KMS-11 (cell line): ENCODE measurements around the gene HLA-DRA.
"Not testable (repeated sequence)": the region's sequence is repeated elsewhere in the genome, so short reads cannot be mapped to it uniquely, and the experiment has no call there.

Experiments used
- H2AFZ ChIP-seq: fragments of 200-600 bp; sonication (generic); 2 replicates; pipeline ENCODE4 v1.6.1; 2016; ENCODE audit warnings: antibody characterized with exemption, mixed run types, low read depth
- H3K27ac ChIP-seq: fragments of 200-600 bp; sonication (generic); 2 replicates; pipeline ENCODE4 v1.6.1; 2016; ENCODE audit warnings: mild to moderate bottlenecking, mixed run types
- H3K27me3 ChIP-seq: fragments of 200-600 bp; sonication (generic); 2 replicates; pipeline ENCODE4 v1.6.1; 2017; ENCODE audit warnings: mild to moderate bottlenecking, low read depth, mixed run types, moderate library complexity; ENCODE audit not compliant: insufficient read depth
- H3K36me3 ChIP-seq: fragments of 200-600 bp; sonication (generic); 2 replicates; pipeline ENCODE4 v1.6.1; 2017; ENCODE audit warnings: mild to moderate bottlenecking, mixed run types; ENCODE audit not compliant: insufficient read depth
- H3K4me1 ChIP-seq: fragments of 200-600 bp; sonication (generic); 2 replicates; pipeline ENCODE4 v1.6.1; 2016; ENCODE audit warnings: mild to moderate bottlenecking, low read depth, mixed run types; ENCODE audit not compliant: poor library complexity, severe bottlenecking
- H3K4me2 ChIP-seq: fragments of 200-600 bp; sonication (generic); 2 replicates; pipeline ENCODE4 v1.7.0; 2016; ENCODE audit warnings: mild to moderate bottlenecking, mixed run types
- H3K4me3 ChIP-seq: fragments of 200-600 bp; sonication (generic); IDR thresholded peaks from 2 replicates; pipeline ENCODE4 v1.6.1; 2017; ENCODE audit warnings: low read depth, low read length, mixed read lengths; ENCODE audit not compliant: insufficient read depth
- H3K79me2 ChIP-seq: fragments of 200-600 bp; sonication (generic); 2 replicates; pipeline ENCODE4 v1.6.1; 2016; ENCODE audit warnings: low read depth, mixed run types; ENCODE audit not compliant: insufficient read depth
- H3K9ac ChIP-seq: fragments of 200-600 bp; sonication (generic); 2 replicates; pipeline ENCODE4 v1.6.1; 2016; ENCODE audit warnings: mild to moderate bottlenecking, mixed run types
- H4K20me1 ChIP-seq: fragments of 200-600 bp; sonication (generic); 2 replicates; pipeline ENCODE4 v1.6.1; 2016; ENCODE audit warnings: mild to moderate bottlenecking, mixed run types; ENCODE audit not compliant: insufficient read depth
- CTCF ChIP-seq: fragments of 200-600 bp; sonication (generic); conservative IDR thresholded peaks from 2 replicates; pipeline ENCODE4 v1.6.1; 2017; ENCODE audit warnings: low read depth, mild to moderate bottlenecking, antibody characterized with exemption, low read length, moderate library complexity, mixed read lengths

HLA-DRA gene

GRCh38 chr6:32462609-32463008, 22.9 kb downstream of the HLA-DRA start:
- H4K20me1 ChIP-seq: no peaks in the 10 kb centered on the region
- H3K9ac ChIP-seq: no peak overlapping the region
- H2AFZ ChIP-seq: no peak overlapping the region
- no peaks in the 10 kb centered on the region for H3K36me3 ChIP-seq
- H3K27ac ChIP-seq: peak overlapping the region; percentile 3; the same call in 1 of the 2 replicates
- peaks cover 19% of the 10 kb centered on the region for H3K4me1 ChIP-seq
- no peak overlapping the region for H3K4me3 ChIP-seq
- no peaks in the 10 kb centered on the region for H3K79me2 ChIP-seq
- no peaks in the 10 kb centered on the region for H3K27me3 ChIP-seq
- peak overlapping the region; percentile 67; the same call in 1 of the 2 replicates for H3K4me2 ChIP-seq
- no peak for TF ChIP-seq CTCF

GRCh38 chr6:32467743-32468503, 28.2 kb downstream of the HLA-DRA start:
- not testable (repeated sequence) for H4K20me1 ChIP-seq, H3K4me3 ChIP-seq, H2AFZ ChIP-seq, H3K4me1 ChIP-seq, H3K79me2 ChIP-seq, H3K27me3 ChIP-seq, H3K9ac ChIP-seq, H3K4me2 ChIP-seq, H3K36me3 ChIP-seq, H3K27ac ChIP-seq

GRCh38 chr6:32472781-32473375, 33.2 kb downstream of the HLA-DRA start:
- Histone ChIP-seq H3K79me2 (no peaks in the 10 kb centered on the region), H3K9ac (no peak overlapping the region), H3K4me1 (no peaks in the 10 kb centered on the region), H4K20me1 (no peaks in the 10 kb centered on the region), H3K4me2 (no peak overlapping the region), H3K36me3 (no peaks in the 10 kb centered on the region), H3K4me3 (no peak overlapping the region), H2AFZ (no peak overlapping the region), H3K27ac (no peak overlapping the region), H3K27me3 (no peaks in the 10 kb centered on the region)
- no peak for TF ChIP-seq CTCF

- H3K27me3 ChIP-seq, H3K9ac ChIP-seq: not testable (repeated sequence)
Measured at GRCh38 chr6:32473376-32474348, 34.0 kb downstream of the HLA-DRA start.

More at GRCh38 chr6:32473376-32474348, 34.0 kb downstream of the HLA-DRA start:
- H2AFZ ChIP-seq, H3K79me2 ChIP-seq, H4K20me1 ChIP-seq, H3K4me3 ChIP-seq, H3K4me1 ChIP-seq, H3K27ac ChIP-seq, H3K36me3 ChIP-seq, H3K4me2 ChIP-seq: not testable (repeated sequence)
